WTC11 (cell line): Measurements from ENCODE around the gene TTI1. TPM values are rescaled to one million over a fixed set of nuclear protein-coding genes. Genes with fewer than 3 reads are reported as not detected.
A peak's percentile ranks its signal among the peaks of the same experiment; 100 is the strongest.

ENCODE experiments used
- ATAC-seq: fragments of 200-7000 bp; cut with Tn5 transposase; 2 replicates; pipeline ENCODE4 v1.10.0; 2021; ENCODE audit warnings: mild to moderate bottlenecking, moderate library complexity
- CTCF ChIA-PET: fragments of 300-600 bp; sonication (Branson Sonifier 250); formaldehyde crosslinking; loops from one replicate; lab custom pipeline; 2021; ENCODE audit warnings: antibody characterized with exemption; lab: Charles Lee
- POLR2A ChIA-PET: fragments of 350-600 bp; sonication (Branson Sonifier 250); formaldehyde crosslinking; loops from one replicate; lab custom pipeline; 2021; ENCODE audit warnings: antibody characterized with exemption; lab: Charles Lee
- DNase-seq: peaks from one replicate; pipeline ENCODE4 v3.0.0; 2021; ENCODE audit warnings: low spot score
- H3K27ac Mint-ChIP-seq: 2 replicates; pipeline ENCODE4 v1.8.0; 2021; ENCODE audit warnings: mixed read lengths
- H3K27me3 Mint-ChIP-seq: 2 replicates; pipeline ENCODE4 v1.8.0; 2021; ENCODE audit warnings: low read depth, mild to moderate bottlenecking, moderate library complexity, mixed read lengths
- H3K36me3 Mint-ChIP-seq: 2 replicates; pipeline ENCODE4 v1.8.0; 2021; ENCODE audit warnings: mixed read lengths
- H3K4me1 Mint-ChIP-seq: 2 replicates; pipeline ENCODE4 v1.8.0; 2022; ENCODE audit warnings: mixed read lengths
- H3K4me3 Mint-ChIP-seq: 2 replicates; pipeline ENCODE4 v1.8.0; 2021; ENCODE audit warnings: mild to moderate bottlenecking, moderate library complexity, mixed read lengths
- H3K9me3 Mint-ChIP-seq: 2 replicates; pipeline ENCODE4 v1.8.0; 2021; ENCODE audit warnings: mixed read lengths
- ATF3 ChIP-seq: sonication (generic); formaldehyde crosslinking; conservative IDR thresholded peaks from 2 replicates; pipeline ENCODE4 v1.8.1; 2022; ENCODE audit warnings: mild to moderate bottlenecking, missing genetic modification reagents
- CTCF ChIP-seq: fragments of 200-600 bp; IDR thresholded peaks from 2 replicates; pipeline ENCODE4 v1.8.0; 2022; ENCODE audit warnings: antibody characterized with exemption
- E2F4 ChIP-seq: sonication (generic); formaldehyde crosslinking; IDR thresholded peaks from 2 replicates; pipeline ENCODE4 v1.8.1; 2022; ENCODE audit warnings: low read depth, mild to moderate bottlenecking, moderate library complexity, missing genetic modification reagents, borderline replicate concordance
- FOXP4 ChIP-seq: sonication (generic); formaldehyde crosslinking; IDR thresholded peaks from 2 replicates; pipeline ENCODE4 v1.8.0; 2022; ENCODE audit warnings: mild to moderate bottlenecking, missing genetic modification reagents
- IRF2 ChIP-seq: sonication (generic); formaldehyde crosslinking; IDR thresholded peaks from 2 replicates; pipeline ENCODE4 v1.8.0; 2022; ENCODE audit warnings: low read depth, missing genetic modification reagents, borderline replicate concordance
- JUN ChIP-seq: sonication (generic); formaldehyde crosslinking; IDR thresholded peaks from 2 replicates; pipeline ENCODE4 v1.8.0; 2023; ENCODE audit warnings: mild to moderate bottlenecking, missing genetic modification reagents
- OVOL2 ChIP-seq: fragments of 250-450 bp; sonication (Bioruptor Pico); IDR thresholded peaks from 2 replicates; pipeline ENCODE4 v1.9.0; 2021; ENCODE audit warnings: mild to moderate bottlenecking, borderline replicate concordance
- SMAD4 ChIP-seq: sonication (generic); formaldehyde crosslinking; IDR thresholded peaks from 2 replicates; pipeline ENCODE4 v1.8.0; 2022; ENCODE audit warnings: mild to moderate bottlenecking, missing genetic modification reagents
- TCF7 ChIP-seq: sonication (generic); formaldehyde crosslinking; IDR thresholded peaks from 2 replicates; pipeline ENCODE4 v1.8.0; 2022; ENCODE audit warnings: mild to moderate bottlenecking, low read depth, missing genetic modification reagents, moderate library complexity
- ZNF425 ChIP-seq: fragments of 250-450 bp; sonication (Bioruptor Pico); conservative IDR thresholded peaks from 2 replicates; pipeline ENCODE4 v1.9.0; 2021; ENCODE audit warnings: mild to moderate bottlenecking
- ZNF532 ChIP-seq: fragments of 250-450 bp; sonication (Bioruptor Pico); IDR thresholded peaks from 2 replicates; pipeline ENCODE4 v1.9.0; 2021; ENCODE audit warnings: mild to moderate bottlenecking, borderline replicate concordance
- total RNA-seq: library from RNA; stranded (reverse); gene quantifications from 3 replicates; pipeline ENCODE4 v1.2.3, GENCODE V29; 2021

Gene TTI1
- total RNA-seq, 1 experiment from 2014 or later, result 43.5 TPM

GRCh38 chr20:37992802-37993409, 40.4 kb downstream of the TTI1 start:
- ChIA-PET CTCF (interaction anchor here (0.5 to 4.6 kb wide), 65 partner anchors 9 to 1336 kb away, joined by 3 to 32 read pairs (median 4); partner anchors contain the start of gene VSTM2L), POLR2A (interaction anchor here (0.6 kb wide), 2 partner anchors 67 to 231 kb away, joined by 3 read pairs; no protein-coding TSS in a partner anchor)
- no peaks in the 10 kb centered on the region for H3K9me3 Mint-ChIP-seq
- no peak overlapping the region for H3K4me3 Mint-ChIP-seq
- peaks cover 49% of the 10 kb centered on the region for H3K36me3 Mint-ChIP-seq
- no peak overlapping the region for H3K27ac Mint-ChIP-seq
- DNase-seq, result no peak
- no peaks in the 10 kb centered on the region for H3K27me3 Mint-ChIP-seq
- TF ChIP-seq JUN (CRISPR knock-in tag) (no peak), CTCF (peak; percentile 70)
- peaks cover 4% of the 10 kb centered on the region; the same call in 1 of the 2 replicates for H3K4me1 Mint-ChIP-seq
- ATAC-seq, result no peak; the same call in 1 of the 2 replicates

- TF ChIP-seq ZNF425 (CRISPR knock-in tag), result no peak
- TF ChIP-seq SMAD4, result no peak
- TF ChIP-seq TCF7 (CRISPR knock-in tag), result no peak
- TF ChIP-seq OVOL2, result no peak
- TF ChIP-seq ATF3 (CRISPR knock-in tag), result no peak
- TF ChIP-seq E2F4 (CRISPR knock-in tag), result no peak
- TF ChIP-seq IRF2 (CRISPR knock-in tag), result no peak
- TF ChIP-seq ZNF532 (CRISPR knock-in tag), result no peak
- no peak for TF ChIP-seq FOXP4 (CRISPR knock-in tag)
- ChIA-PET POLR2A (no interaction called here), CTCF (interaction anchor here (1.2 to 4.6 kb wide), 8 partner anchors 8 to 428 kb away, joined by 3 to 32 read pairs (median 7); partner anchors contain the start of gene VSTM2L)
- Mint-ChIP-seq H3K9me3 (no peaks in the 10 kb centered on the region), H3K4me3 (no peak overlapping the region), H3K4me1 (peaks cover 4% of the 10 kb centered on the region; the same call in 1 of the 2 replicates), H3K27ac (no peak overlapping the region), H3K27me3 (no peaks in the 10 kb centered on the region), H3K36me3 (peaks cover 45% of the 10 kb centered on the region)
- DNase-seq (no peak), ATAC-seq (no peak)
Measured at GRCh38 chr20:37991908-37992307, 41.3 kb downstream of the TTI1 start.
